Measurements from ENCODE around the gene THOC6.

- TF ChIP-seq POLR2A (IDR thresholded peaks at IDR 0.05) (no peak), CTCF (IDR thresholded peaks at IDR 0.05) (no peak)
Measured at GRCh38 chr16:3026609-3027488, 3.0 kb downstream of the THOC6 start.
